ENCODE measurements around the gene NYAP1. TPM values are rescaled to one million over a fixed set of nuclear protein-coding genes. Genes with fewer than 3 reads are reported as not detected.
A peak's percentile ranks its signal among the peaks of the same experiment; 100 is the strongest.

Gene NYAP1
- total RNA-seq, 1 donor from 2014 or later, result 0.55 TPM

DNA sequence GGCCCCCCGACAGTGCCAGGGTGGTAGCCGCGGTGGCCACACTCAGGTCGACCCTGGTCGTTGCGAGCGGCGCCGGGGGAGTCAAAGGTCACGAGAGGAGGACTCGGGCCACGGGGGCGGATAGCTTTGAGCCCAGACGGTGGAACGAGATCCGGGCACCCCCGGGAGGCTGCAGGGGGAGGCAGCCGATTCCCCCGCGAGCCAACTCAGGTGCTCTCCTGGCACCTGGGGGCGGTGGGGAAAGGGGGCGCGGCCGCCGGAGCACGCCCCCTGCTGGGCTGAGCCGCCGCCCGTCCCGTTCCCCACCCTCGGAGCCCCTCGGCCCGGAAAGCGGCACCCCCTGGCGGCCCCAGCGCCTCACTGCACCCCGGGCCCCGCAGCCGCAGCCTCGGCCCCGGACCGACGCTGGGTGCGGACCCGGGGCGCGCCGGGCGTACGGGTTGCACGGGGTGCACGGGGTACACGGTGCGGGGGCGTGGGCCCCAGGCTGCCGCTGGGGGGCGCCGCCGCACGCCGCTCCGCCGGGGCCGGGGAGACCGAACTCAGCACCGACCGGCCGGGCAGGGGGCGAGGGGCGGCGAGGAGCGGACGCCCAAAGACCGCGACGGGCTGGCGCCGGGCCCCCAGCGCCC lies 521 bp upstream of the NYAP1 start:
- intact Hi-C loops (cut with DNase I), result no loop called here
- peak overlapping the region; percentile 50 for H3K4me3 ChIP-seq
- H3K27ac ChIP-seq, result no peak overlapping the region
- peaks cover 13% of the 10 kb centered on the region for H3K4me1 ChIP-seq
- peak; percentile 83 for ATAC-seq
- DNase-seq, result peak; percentile 88
- TF ChIP-seq, protein P1, sequence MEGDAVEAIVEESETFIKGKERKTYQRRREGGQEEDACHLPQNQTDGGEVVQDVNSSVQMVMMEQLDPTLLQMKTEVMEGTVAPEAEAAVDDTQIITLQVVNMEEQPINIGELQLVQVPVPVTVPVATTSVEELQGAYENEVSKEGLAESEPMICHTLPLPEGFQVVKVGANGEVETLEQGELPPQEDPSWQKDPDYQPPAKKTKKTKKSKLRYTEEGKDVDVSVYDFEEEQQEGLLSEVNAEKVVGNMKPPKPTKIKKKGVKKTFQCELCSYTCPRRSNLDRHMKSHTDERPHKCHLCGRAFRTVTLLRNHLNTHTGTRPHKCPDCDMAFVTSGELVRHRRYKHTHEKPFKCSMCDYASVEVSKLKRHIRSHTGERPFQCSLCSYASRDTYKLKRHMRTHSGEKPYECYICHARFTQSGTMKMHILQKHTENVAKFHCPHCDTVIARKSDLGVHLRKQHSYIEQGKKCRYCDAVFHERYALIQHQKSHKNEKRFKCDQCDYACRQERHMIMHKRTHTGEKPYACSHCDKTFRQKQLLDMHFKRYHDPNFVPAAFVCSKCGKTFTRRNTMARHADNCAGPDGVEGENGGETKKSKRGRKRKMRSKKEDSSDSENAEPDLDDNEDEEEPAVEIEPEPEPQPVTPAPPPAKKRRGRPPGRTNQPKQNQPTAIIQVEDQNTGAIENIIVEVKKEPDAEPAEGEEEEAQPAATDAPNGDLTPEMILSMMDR (IDR thresholded peaks at IDR 0.05), result peak; percentile 84
- H3K9me3 ChIP-seq, result no peaks in the 10 kb centered on the region
- H3K27me3 ChIP-seq, result no peaks in the 10 kb centered on the region
- no peaks in the 10 kb centered on the region for H3K36me3 ChIP-seq

DNA sequence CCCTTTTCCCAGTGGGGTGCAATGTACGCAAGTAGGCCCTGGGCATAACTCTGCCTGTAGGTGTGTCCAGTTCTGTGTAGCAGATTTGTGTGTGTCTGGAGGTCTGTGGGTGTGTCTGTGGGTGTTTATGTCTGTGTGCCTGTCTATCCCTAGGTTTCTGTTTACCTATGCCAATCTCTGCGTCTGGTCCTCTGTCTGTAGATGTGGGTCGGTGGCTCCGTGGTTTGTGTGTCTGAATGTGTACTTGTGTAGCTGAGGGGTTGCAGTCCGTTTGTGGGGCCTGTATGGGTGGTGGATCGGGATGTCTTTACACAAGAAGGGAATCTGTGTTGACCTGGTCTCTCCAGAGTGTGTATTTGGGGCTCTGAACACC lies 932 bp downstream of the NYAP1 start:
- ATAC-seq (no peak), DNase-seq (no peak)
- intact Hi-C loops (cut with DNase I), result no loop called here
- no peaks in the 10 kb centered on the region for H3K9me3 ChIP-seq
- H3K27ac ChIP-seq, result no peak overlapping the region
- H3K27me3 ChIP-seq, result no peaks in the 10 kb centered on the region
- H3K36me3 ChIP-seq, result no peaks in the 10 kb centered on the region
- H3K4me1 ChIP-seq, result peaks cover 9% of the 10 kb centered on the region
- TF ChIP-seq, protein P1 (IDR thresholded peaks at IDR 0.05), result no peak
- no peak overlapping the region for H3K4me3 ChIP-seq

DNA sequence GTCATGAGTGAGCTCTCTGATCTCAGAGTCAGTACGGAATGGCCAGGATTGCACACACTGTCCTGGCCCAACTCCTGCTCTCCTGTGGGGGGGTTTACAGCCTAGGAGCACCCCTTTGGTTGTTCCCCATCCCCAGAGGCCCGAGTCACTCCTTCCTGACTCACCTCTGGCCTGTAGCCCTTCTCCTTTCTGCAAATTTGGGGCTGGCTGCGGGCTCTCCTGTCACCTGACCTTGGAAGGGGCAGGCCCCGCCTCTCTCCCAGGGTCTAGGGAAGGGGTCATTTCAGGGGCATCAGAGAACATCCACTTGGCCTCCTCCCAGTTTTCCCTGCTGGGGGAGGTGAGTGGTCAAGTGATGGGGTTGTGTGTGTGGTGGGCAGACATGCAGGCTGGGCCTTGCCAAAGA lies 1.7 kb downstream of the NYAP1 start:
- H3K9me3 ChIP-seq, result no peaks in the 10 kb centered on the region
- H3K27me3 ChIP-seq, result no peaks in the 10 kb centered on the region
- ATAC-seq, result no peak
- TF ChIP-seq, protein P1 (IDR thresholded peaks at IDR 0.05), result no peak
- H3K4me1 ChIP-seq, result peaks cover 6% of the 10 kb centered on the region
- no peaks in the 10 kb centered on the region for H3K36me3 ChIP-seq
- H3K27ac ChIP-seq, result no peak overlapping the region
- H3K4me3 ChIP-seq, result no peak overlapping the region
- intact Hi-C loops (cut with DNase I), result no loop called here
- no peak for DNase-seq

DNA sequence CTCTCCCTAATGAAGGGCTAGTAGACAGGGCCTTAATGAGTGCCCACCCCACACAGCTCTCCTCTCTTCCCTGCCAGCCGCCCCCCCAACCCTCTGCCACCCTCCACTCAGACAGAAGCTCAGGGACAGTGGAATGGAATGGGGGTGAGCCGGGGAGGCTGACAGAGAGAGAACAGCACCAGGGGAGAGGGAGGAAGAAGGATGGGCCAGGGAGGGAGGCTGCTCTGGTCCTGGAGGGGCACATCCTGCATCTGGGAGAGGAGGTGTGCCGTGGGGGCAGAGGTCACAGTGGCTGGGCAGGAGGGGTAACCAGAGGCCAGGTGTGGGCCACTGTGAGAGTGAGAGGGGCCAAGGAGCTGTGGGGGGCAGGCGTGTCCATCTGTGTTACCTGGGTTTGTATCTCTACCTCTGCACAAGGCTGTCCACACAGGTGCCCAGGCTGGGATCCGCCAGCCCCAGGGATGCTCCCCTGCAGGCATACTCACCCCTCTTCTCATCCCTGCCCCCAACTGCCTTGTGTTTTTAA lies 2.4 kb downstream of the NYAP1 start:
- TF ChIP-seq, protein P1 (IDR thresholded peaks at IDR 0.05), result no peak
- no peaks in the 10 kb centered on the region for H3K27me3 ChIP-seq
- no peaks in the 10 kb centered on the region for H3K36me3 ChIP-seq
- no peaks in the 10 kb centered on the region for H3K9me3 ChIP-seq
- ATAC-seq (no peak), DNase-seq (no peak)
- H3K4me1 ChIP-seq, result peaks cover 6% of the 10 kb centered on the region
- H3K4me3 ChIP-seq, result no peak overlapping the region
- intact Hi-C loops (cut with DNase I), result no loop called here
- H3K27ac ChIP-seq, result no peak overlapping the region

DNA sequence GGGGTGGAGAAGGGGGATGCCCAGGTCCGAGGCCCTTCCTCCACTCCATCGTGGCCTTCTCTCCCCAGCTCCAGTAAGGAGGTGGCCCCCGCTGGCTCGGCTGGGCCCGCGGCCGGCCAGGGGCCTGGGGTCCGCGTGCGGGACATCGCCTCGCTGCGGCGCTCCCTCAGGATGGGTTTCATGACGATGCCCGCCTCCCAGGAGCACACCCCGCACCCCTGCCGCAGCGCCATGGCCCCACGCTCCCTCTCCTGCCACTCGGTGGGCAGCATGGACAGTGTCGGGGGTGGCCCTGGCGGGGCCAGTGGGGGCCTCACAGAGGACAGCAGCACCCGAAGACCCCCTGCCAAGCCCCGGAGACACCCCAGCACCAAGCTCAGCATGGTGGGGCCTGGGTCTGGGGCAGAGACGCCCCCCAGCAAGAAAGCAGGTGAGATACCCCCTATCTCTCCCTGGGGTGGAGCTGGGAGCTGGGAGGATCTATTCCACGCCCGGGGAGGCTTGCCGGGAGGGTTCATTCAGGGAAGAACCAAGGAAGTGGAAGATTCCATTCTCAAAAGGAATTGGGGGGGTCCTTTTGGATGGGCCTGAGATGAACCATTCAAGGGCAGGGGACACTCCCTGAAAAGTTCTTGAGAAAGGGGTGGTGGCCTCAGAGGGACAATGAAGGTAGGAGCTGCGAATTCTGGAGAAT lies 3.2 kb downstream of the NYAP1 start:
- intact Hi-C loops (cut with DNase I), result no loop called here
- no peak overlapping the region for H3K27ac ChIP-seq
- no peaks in the 10 kb centered on the region for H3K36me3 ChIP-seq
- H3K27me3 ChIP-seq, result no peaks in the 10 kb centered on the region
- no peaks in the 10 kb centered on the region for H3K9me3 ChIP-seq
- DNase-seq (no peak), ATAC-seq (no peak)
- TF ChIP-seq, protein P1 (IDR thresholded peaks at IDR 0.05), result no peak
- no peak overlapping the region for H3K4me3 ChIP-seq
- peaks cover 6% of the 10 kb centered on the region for H3K4me1 ChIP-seq
